Liver (tissue), 9 donors: ENCODE results near the gene PRDM2. TPM values are rescaled to one million over a fixed set of nuclear protein-coding genes. Genes with fewer than 3 reads are reported as not detected.

Source experiments
- DNase-seq: peaks from one replicate; pipeline ENCODE4 v3.0.0-alpha.2; 2017; ENCODE audit warnings: low spot score
- H3K27ac ChIP-seq, 2 donors: one replicate each; pipeline ENCODE4 v1.7.0; 2013; ENCODE audit warnings: inconsistent platforms in 2 of 2, low read length in 2 of 2, control low read depth in 1 of 2, low read depth in 1 of 2, mild to moderate bottlenecking in 1 of 2
- H3K27me3 ChIP-seq, 4 donors: one replicate each; pipeline versions ENCODE4 v1.6.1 to v1.7.0; 2013; ENCODE audit warnings: low read length in 3 of 4, inconsistent platforms in 1 of 4, mild to moderate bottlenecking in 1 of 4, moderate library complexity in 1 of 4; ENCODE audit not compliant: control insufficient read depth in 4 of 4, insufficient read depth in 4 of 4
- H3K36me3 ChIP-seq, 4 donors: one replicate each; pipeline versions ENCODE4 v1.6.1 to v1.7.0; 2013; ENCODE audit warnings: low read length in 3 of 4, mild to moderate bottlenecking in 3 of 4, low read depth in 1 of 4, moderate library complexity in 1 of 4; ENCODE audit not compliant: control insufficient read depth in 4 of 4, insufficient read depth in 3 of 4
- H3K4me1 ChIP-seq, 4 donors: one replicate each; pipeline versions ENCODE4 v1.6.1 to v1.7.0; 2013; ENCODE audit warnings: low read length in 3 of 4, mild to moderate bottlenecking in 3 of 4, moderate library complexity in 1 of 4; ENCODE audit not compliant: control insufficient read depth in 4 of 4, insufficient read depth in 4 of 4
- H3K4me3 ChIP-seq, 3 donors: one replicate each; pipeline versions ENCODE4 v1.6.1 to v1.7.0; 2013; ENCODE audit warnings: low read length in 3 of 3, control low read depth in 1 of 3, low read depth in 1 of 3, mild to moderate bottlenecking in 1 of 3
- H3K9ac ChIP-seq, 2 donors: one replicate each; pipeline ENCODE4 v1.7.0; 2013; ENCODE audit warnings: low read length in 2 of 2, mild to moderate bottlenecking in 2 of 2, moderate library complexity in 2 of 2, control low read depth in 1 of 2, low read depth in 1 of 2
- H3K9me3 ChIP-seq, 4 donors: one replicate each; pipeline versions ENCODE4 v1.6.1 to v1.7.0; 2013; ENCODE audit warnings: low read length in 3 of 4; ENCODE audit not compliant: control insufficient read depth in 4 of 4
- CTCF ChIP-seq: fragments of 150-350 bp; IDR thresholded peaks from 2 replicates; pipeline ENCODE4 v1.5.1; 2017; ENCODE audit warnings: improper control_type of control experiment, low read depth, low read length; ENCODE audit not compliant: missing input control
- EGR1 ChIP-seq, 2 donors: IDR thresholded peaks; 2 replicates each; pipeline ENCODE4 v1.6.1; 2016 to 2018; ENCODE audit warnings: antibody characterized with exemption in 2 of 2, low read depth in 2 of 2
- FOXA1 ChIP-seq: IDR thresholded peaks from 2 replicates; pipeline ENCODE4 v1.6.1; 2016; ENCODE audit warnings: antibody characterized with exemption
- FOXA2 ChIP-seq: IDR thresholded peaks from 2 replicates; pipeline ENCODE4 v1.6.1; 2016; ENCODE audit warnings: antibody characterized with exemption
- GABPA ChIP-seq, 2 donors: IDR thresholded peaks in 1 of 2; conservative IDR thresholded peaks in 1 of 2; 2 replicates each; pipeline ENCODE4 v1.6.1; 2016; ENCODE audit warnings: antibody characterized with exemption in 2 of 2, mild to moderate bottlenecking in 1 of 2, moderate library complexity in 1 of 2
- HNF4A ChIP-seq, 2 donors: conservative IDR thresholded peaks; 2 replicates each; pipeline ENCODE4 v1.6.1; 2016; ENCODE audit warnings: antibody characterized with exemption in 2 of 2, mild to moderate bottlenecking in 2 of 2
- HNF4G ChIP-seq: IDR thresholded peaks from 2 replicates; pipeline ENCODE4 v1.6.1; 2016; ENCODE audit warnings: antibody characterized with exemption
- JUND ChIP-seq, 2 donors: IDR thresholded peaks; 2 replicates each; pipeline ENCODE4 v1.6.1; 2016; ENCODE audit warnings: antibody characterized with exemption in 2 of 2
- NR2F2 ChIP-seq: IDR thresholded peaks from 2 replicates; pipeline ENCODE4 v1.6.1; 2016; ENCODE audit warnings: antibody characterized with exemption
- RAD21 ChIP-seq, 2 donors: IDR thresholded peaks; 2 replicates each; pipeline ENCODE4 v1.6.1; 2016; ENCODE audit warnings: antibody characterized with exemption in 2 of 2, mild to moderate bottlenecking in 2 of 2
- REST ChIP-seq: IDR thresholded peaks from 2 replicates; pipeline ENCODE4 v1.6.1; 2016; ENCODE audit warnings: antibody characterized with exemption, mild to moderate bottlenecking
- RXRA ChIP-seq, 2 donors: IDR thresholded peaks; 2 replicates each; pipeline ENCODE4 v1.6.1; 2017 to 2018; ENCODE audit warnings: antibody characterized with exemption in 2 of 2, mild to moderate bottlenecking in 1 of 2
- SP1 ChIP-seq: IDR thresholded peaks from 2 replicates; pipeline ENCODE4 v1.6.1; 2018; ENCODE audit warnings: antibody characterized with exemption, mild to moderate bottlenecking
- TAF1 ChIP-seq: conservative IDR thresholded peaks from 2 replicates; pipeline ENCODE4 v1.6.1; 2016; ENCODE audit warnings: antibody characterized with exemption, mild to moderate bottlenecking
- YY1 ChIP-seq: IDR thresholded peaks from 2 replicates; pipeline ENCODE4 v1.6.1; 2016; ENCODE audit warnings: antibody characterized with exemption, mild to moderate bottlenecking
- ZBTB33 ChIP-seq: IDR thresholded peaks from 2 replicates; pipeline ENCODE4 v1.6.1; 2016; ENCODE audit warnings: antibody characterized with exemption
- WGBS: extraction: QIAGEN DNeasy Blood & Tissue Kit; methylation state at CpG from one replicate; pipeline ENCODE4 v1.1.7; 2013; 5-methylcytosine and 5-hydroxymethylcytosine counted together
- polyA plus RNA-seq, 2 donors: library from polyadenylated mRNA; stranded (reverse) in 1 of 2; unstranded in 1 of 2; fragments of 200-250 nt in 1 of 2; fragments of >200 nt in 1 of 2; fragmentation: Nextera tagmentation in 1 of 2; extraction: Ambion mirVana in 1 of 2; gene quantifications; one replicate each; pipeline versions ENCODE4 v1.2.1 to v1.2.3, GENCODE V29; 2013 to 2015
- total RNA-seq, 2 donors: library from RNA; depleted of rRNA; stranded (reverse); fragments of >200 nt; gene quantifications; one replicate each; pipeline ENCODE4 v1.2.3, GENCODE V29; 2014
- TF ChIP-seq, protein P1 (sequence below): IDR thresholded peaks from 2 replicates; pipeline ENCODE4 v1.6.1; 2016; ENCODE audit warnings: antibody characterized with exemption
- TF ChIP-seq, protein P2 (sequence below): IDR thresholded peaks from 2 replicates; pipeline ENCODE4 v1.6.1; 2016; ENCODE audit warnings: antibody characterized with exemption
- donor health status: healthy.
- donor health status: healthy.
- donor health status: healthy.
- donor health status: healthy.
- donor health status: healthy.

The PRDM2 gene
- total and polyA plus RNA-seq, 4 donors: 4.5 to 13.9 (median 7.9) TPM

DNA sequence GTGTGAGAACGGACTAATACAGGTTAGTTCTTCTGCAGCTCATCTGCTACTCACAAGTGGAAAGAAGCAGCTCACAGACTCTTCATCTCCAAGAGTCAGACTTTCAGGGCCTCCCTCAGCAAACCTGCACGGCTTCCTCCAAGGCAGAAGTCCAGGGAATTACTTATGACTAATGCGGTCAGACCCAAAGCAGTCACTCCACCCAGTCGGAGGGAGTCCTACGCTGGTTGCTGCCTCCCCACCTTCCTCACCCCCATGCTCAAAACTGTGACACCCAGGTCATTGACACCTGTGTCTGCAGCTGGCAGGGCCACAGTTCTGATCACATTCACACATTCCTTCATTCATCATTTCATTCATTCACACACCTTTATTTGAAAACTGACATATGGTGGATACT, 38.4 kb upstream of the PRDM2 start:
- WGBS: 88% methylated on average over 5 of the region's 5 CpGs
- Histone ChIP-seq H3K27ac (no peak overlapping the region), H3K9ac (no peak overlapping the region), H3K4me3 (no peak overlapping the region), H3K36me3 (no peaks in the 10 kb centered on the region), H3K4me1 (no peaks in the 10 kb centered on the region), H3K27me3 (no peaks in the 10 kb centered on the region), H3K9me3 (no peaks in the 10 kb centered on the region)
- TF ChIP-seq TAF1: no peak
- no peak for TF ChIP-seq JUND (IDR thresholded peaks at IDR 0.05)
- TF ChIP-seq, protein P1, sequence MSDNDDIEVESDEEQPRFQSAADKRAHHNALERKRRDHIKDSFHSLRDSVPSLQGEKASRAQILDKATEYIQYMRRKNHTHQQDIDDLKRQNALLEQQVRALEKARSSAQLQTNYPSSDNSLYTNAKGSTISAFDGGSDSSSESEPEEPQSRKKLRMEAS: no peak
- TF ChIP-seq, protein P2, sequence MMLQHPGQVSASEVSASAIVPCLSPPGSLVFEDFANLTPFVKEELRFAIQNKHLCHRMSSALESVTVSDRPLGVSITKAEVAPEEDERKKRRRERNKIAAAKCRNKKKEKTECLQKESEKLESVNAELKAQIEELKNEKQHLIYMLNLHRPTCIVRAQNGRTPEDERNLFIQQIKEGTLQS: no peak
- TF ChIP-seq SP1: no peak
- no peak for TF ChIP-seq NR2F2
- TF ChIP-seq YY1: no peak
- TF ChIP-seq GABPA (IDR thresholded peaks at IDR 0.05 in 1 of 2, conservative IDR thresholded peaks at IDR 0.05 in 1 of 2): no peak
- no peak for TF ChIP-seq CTCF
- no peak for TF ChIP-seq REST
- TF ChIP-seq RXRA (IDR thresholded peaks at IDR 0.05): no peak
- no peak for TF ChIP-seq HNF4A (conservative IDR thresholded peaks at IDR 0.05)
- no peak for TF ChIP-seq EGR1 (IDR thresholded peaks at IDR 0.05; ENCODE audit: low read depth in 2 of 2)
- DNase-seq: no peak

- no peak overlapping the region for H3K9ac ChIP-seq
- DNase-seq: no peak
- H3K27me3 ChIP-seq: no peaks in the 10 kb centered on the region
- no peak overlapping the region for H3K4me3 ChIP-seq
- no peaks in the 10 kb centered on the region for H3K9me3 ChIP-seq
- no peaks in the 10 kb centered on the region for H3K4me1 ChIP-seq
- no peak overlapping the region for H3K27ac ChIP-seq
- H3K36me3 ChIP-seq: no peaks in the 10 kb centered on the region
- 75% methylated on average over 4 of the region's 4 CpGs for WGBS
- TF ChIP-seq RAD21 (IDR thresholded peaks at IDR 0.05) (no peak), SP1 (no peak), TAF1 (no peak), GABPA (IDR thresholded peaks at IDR 0.05 in 1 of 2, conservative IDR thresholded peaks at IDR 0.05 in 1 of 2) (no peak), YY1 (no peak), HNF4G (no peak), EGR1 (IDR thresholded peaks at IDR 0.05; ENCODE audit: low read depth in 2 of 2) (no peak), ZBTB33 (no peak), RXRA (IDR thresholded peaks at IDR 0.05) (no peak), FOXA1 (no peak), HNF4A (conservative IDR thresholded peaks at IDR 0.05) (no peak), NR2F2 (no peak), JUND (IDR thresholded peaks at IDR 0.05) (no peak), FOXA2 (no peak), REST (no peak)
- TF ChIP-seq, protein P2: no peak
- TF ChIP-seq, protein P1: no peak
These were observed 37.5 kb upstream of the PRDM2 start for GRCh38 chr1:13662493-13662892.
